Upper lobe of left lung (tissue), 4 donors: ENCODE measurements around the gene DGCR2.

ENCODE experiments used
- CTCF ChIP-seq, 6 experiments: fragments of 450-650 bp in 4 of 6; fragments of 200-600 bp in 2 of 6; sonication (generic) in 2 of 6; IDR thresholded peaks; one replicate each; pipeline ENCODE4 v1.5.1; 2016 to 2019; ENCODE audit warnings: antibody characterized with exemption in 6 of 6
- EP300 ChIP-seq, 4 donors: sonication (generic); formaldehyde crosslinking; IDR thresholded peaks; one replicate each; pipeline ENCODE4 v1.5.1; 2017; ENCODE audit warnings: antibody characterized with exemption in 4 of 4, control low read depth in 2 of 4

GRCh38 chr22:18995327-18995711 lies 126.9 kb downstream of the DGCR2 start:
- no peak for TF ChIP-seq CTCF (IDR thresholded peaks at IDR 0.05)
- no peak for TF ChIP-seq EP300 (IDR thresholded peaks at IDR 0.05)
